ENCODE measurements around the gene RTN4IP1. TPM values are rescaled to one million over a fixed set of nuclear protein-coding genes. Genes with fewer than 3 reads are reported as not detected.

Gene RTN4IP1
- total and polyA plus RNA-seq, 9 of the 15 experiments (the other 6 are each of a cell fraction or from before 2014, with no cell fraction given) = 17.9 to 46.0 (median 22.2) TPM

GRCh38 chr6:106677282-106677681, 48.0 kb upstream of the RTN4IP1 start:
- DNase-seq (ENCODE audit: extremely low read depth in 1 of 4, low spot score in 3 of 4) (no peak), FAIRE-seq (peak; percentile 19), ATAC-seq (no peak)
- no peaks in the 10 kb centered on the region for H3K9me1 ChIP-seq (ENCODE audit: control insufficient read depth, insufficient read depth, low read length)
- no peaks in the 10 kb centered on the region; a peak in 1 of 5 replicates for H3K27me3 ChIP-seq (ENCODE audit: control insufficient read depth in 2 of 2, insufficient read depth in 2 of 2, low read length in 2 of 2)
- no peak overlapping the region for H3K9ac ChIP-seq (ENCODE audit: insufficient read depth in 1 of 2, low read depth in 2 of 2, low read length in 2 of 2)
- H3K36me3 ChIP-seq (ENCODE audit: control insufficient read depth, insufficient read depth, low read length) = no peaks in the 10 kb centered on the region
- no peak overlapping the region for H3K4me2 ChIP-seq (ENCODE audit: insufficient read depth, low read length)
- no peak overlapping the region for H2AFZ ChIP-seq (ENCODE audit: low read depth, low read length)
- 14% methylated on average over 3 of the region's 3 CpGs for WGBS (ENCODE audit: insufficient coverage, low coverage, missing lambda C conversion rate)
- in situ Hi-C loops (cut with MboI) = no loop called here
- TF ChIP-seq GTF2B (IDR thresholded peaks at IDR 0.05; ENCODE audit: extremely low read depth, insufficient read length) (no peak), BHLHE40 (IDR thresholded peaks at IDR 0.05; ENCODE audit: low read length) (no peak), ARNT (IDR thresholded peaks at IDR 0.05) (no peak), POLR2H (tag; IDR thresholded peaks at IDR 0.05; ENCODE audit: low read depth) (no peak), SPI1 (IDR thresholded peaks at IDR 0.05; ENCODE audit: borderline replicate concordance, low read depth, low read length) (peak; percentile 12; the same call in 1 of the 2 replicates), NR1H2 (CRISPR knock-in tag; IDR thresholded peaks at IDR 0.05) (no peak), ZNF668 (CRISPR knock-in tag; IDR thresholded peaks at IDR 0.05) (no peak)
- no peaks in the 10 kb centered on the region for H3K9me3 ChIP-seq (replicated peaks; ENCODE audit: control insufficient read depth, insufficient read depth, low read depth, low read length)
- intact Hi-C loops (cut with micrococcal nuclease) = no loop called here
- H4K20me1 ChIP-seq (replicated peaks; ENCODE audit: control insufficient read depth, insufficient read depth, low read length) = no peaks in the 10 kb centered on the region
- no TSS peak for BruUV-seq (replicated peaks)
- H3K4me1 ChIP-seq (replicated peaks in 1 of 2; ENCODE audit: control insufficient read depth in 2 of 2, insufficient read depth in 2 of 2, low read length in 2 of 2) = no peaks in the 10 kb centered on the region
- ChIA-PET POLR2A (no interaction called here), CTCF (ENCODE audit: low intra/inter-chr PET ratio) (no interaction called here)
- no peak overlapping the region for H3K27ac ChIP-seq (ENCODE audit: extremely low read depth, low read depth, low read length)
- no peak overlapping the region for H3K4me3 ChIP-seq
- no peaks in the 10 kb centered on the region for H3K79me2 ChIP-seq (ENCODE audit: control insufficient read depth, insufficient read depth, low read length)

All from K562 (cell line).